NCI-H510A treated with DMSO at 0.1 percent for 48 hours (cell line): ENCODE data around the gene NHEJ1.
A peak's percentile ranks its signal among the peaks of the same experiment; 100 is the strongest.
"Not testable (repeated sequence)": the region's sequence is repeated elsewhere in the genome, so short reads cannot be mapped to it uniquely, and the experiment has no call there.

ENCODE experiments used
- DNase-seq: peaks from one replicate; lab custom pipeline; 2025; lab: John Stamatoyannopoulos, UW

The NHEJ1 gene

GRCh38 chr2:219160186-219161017, at the start of gene NHEJ1:
TSS of gene NHEJ1 (minus strand) at chr2:219160815. CDS start at chr2:219158362, 2,453 bp downstream.
- peak; percentile 89 for DNase-seq

- no peak for DNase-seq
Observed at GRCh38 chr2:219209236-219210195, 48.9 kb upstream of the NHEJ1 start.

- DNase-seq: peak; percentile 34
Observed at GRCh38 chr2:219207884-219208740, 47.5 kb upstream of the NHEJ1 start.

- no peak for DNase-seq
Observed at GRCh38 chr2:219207134-219207883, 46.7 kb upstream of the NHEJ1 start.

- peak; percentile 92 for DNase-seq
Observed at GRCh38 chr2:219206328-219207133, 45.9 kb upstream of the NHEJ1 start, which contains the start of gene ZFAND2B. TSS of gene ZFAND2B (plus strand) at chr2:219206782. CDS start at chr2:219206988, 206 bp downstream.

GRCh38 chr2:219205981-219206327, 45.3 kb upstream of the NHEJ1 start:
- DNase-seq: no peak

GRCh38 chr2:219205165-219205538, 44.5 kb upstream of the NHEJ1 start:
- no peak for DNase-seq

- no peak for DNase-seq
Observed at GRCh38 chr2:219204425-219205164, 44.0 kb upstream of the NHEJ1 start.

- not testable (repeated sequence) for DNase-seq
Observed at GRCh38 chr2:219201331-219201730, 40.7 kb upstream of the NHEJ1 start.

- not testable (repeated sequence) for DNase-seq
Observed at GRCh38 chr2:219200502-219201326, 40.1 kb upstream of the NHEJ1 start.

GRCh38 chr2:219199470-219200211, 39.0 kb upstream of the NHEJ1 start:
- DNase-seq: no peak

- no peak for DNase-seq
Observed at GRCh38 chr2:219198974-219199373, 38.4 kb upstream of the NHEJ1 start.

GRCh38 chr2:219197388-219197787, 36.8 kb upstream of the NHEJ1 start:
- no peak for DNase-seq

GRCh38 chr2:219186754-219187456, 26.3 kb upstream of the NHEJ1 start:
- no peak for DNase-seq

GRCh38 chr2:219184121-219184520, 23.5 kb upstream of the NHEJ1 start:
- DNase-seq: no peak

- no peak for DNase-seq
Observed at GRCh38 chr2:219183151-219183772, 22.6 kb upstream of the NHEJ1 start.
